Measurements from ENCODE around the gene MRNIP.

MRNIP gene

DNA sequence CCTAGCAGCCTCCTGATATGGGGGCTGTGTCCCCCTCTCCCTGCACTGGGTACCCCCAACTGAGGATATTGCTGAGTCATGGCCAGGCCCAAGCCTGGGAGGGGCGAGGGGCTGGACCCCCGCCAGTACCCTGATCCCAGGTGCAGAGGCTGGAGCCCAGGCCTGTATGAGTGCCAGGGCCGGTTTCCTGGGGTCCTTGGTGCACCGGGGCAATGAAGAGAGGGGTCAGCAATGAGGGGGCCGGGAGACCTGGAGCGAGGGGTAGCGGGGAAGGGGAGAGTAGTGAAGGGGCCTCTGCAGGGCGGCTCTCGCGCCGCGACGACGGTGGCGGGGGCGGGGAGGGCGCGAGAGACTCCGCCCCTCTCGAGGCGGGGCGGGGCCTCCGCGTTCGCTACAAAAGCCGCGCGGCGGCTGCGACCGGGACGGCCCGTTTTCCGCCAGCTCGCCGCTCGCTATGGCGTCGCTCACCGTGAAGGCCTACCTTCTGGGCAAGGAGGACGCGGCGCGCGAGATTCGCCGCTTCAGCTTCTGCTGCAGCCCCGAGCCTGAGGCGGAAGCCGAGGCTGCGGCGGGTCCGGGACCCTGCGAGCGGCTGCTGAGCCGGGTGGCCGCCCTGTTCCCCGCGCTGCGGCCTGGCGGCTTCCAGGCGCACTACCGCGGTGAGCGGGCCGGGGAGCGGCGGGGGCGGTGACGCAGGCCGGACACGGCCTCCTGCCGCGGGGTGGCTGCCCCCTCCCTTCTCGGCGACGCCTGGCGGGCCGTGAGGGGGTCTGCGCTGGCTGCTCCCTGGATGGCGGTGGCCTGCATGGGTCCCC lies 37.9 kb downstream of the MRNIP start, which contains the start of gene SQSTM1:
Gene SQSTM1, plus strand, starts transcription at position 423 of the 815 bp plus-strand sequence. Its CDS starts 32 bp downstream, at position 455.
- Histone ChIP-seq H3K9ac (ENCODE audit: low read length) (peak within 1 kb of the TSS; percentile 88), H3K9me3 (ENCODE audit: insufficient read depth, low read length) (no peaks in the 10 kb centered on the region), H3K4me2 (ENCODE audit: low read depth, low read length, poor library complexity, severe bottlenecking) (peak within 1 kb of the TSS; percentile 76), H4K20me1 (ENCODE audit: low read depth, low read length) (peaks cover 6% of the 10 kb centered on the region), H3K36me3 (ENCODE audit: low read length) (no peaks in the 10 kb centered on the region), H3K9me2 (replicated peaks; ENCODE audit: insufficient read depth, low read length) (no peaks in the 10 kb centered on the region), H3K27ac (ENCODE audit: low read depth, low read length) (peak within 1 kb of the TSS; percentile 68), H3K27me3 (ENCODE audit: low read length) (no peaks in the 10 kb centered on the region), H3K4me3 (ENCODE audit: insufficient read depth, low read length, poor library complexity, severe bottlenecking) (peak within 1 kb of the TSS; percentile 80), H3F3A (ENCODE audit: insufficient read depth) (peaks cover 10% of the 10 kb centered on the region; the same call in 1 of the 2 replicates), H2AFZ (ENCODE audit: low read depth, low read length, severe bottlenecking) (peak within 1 kb of the TSS; percentile 42), H3K79me2 (ENCODE audit: insufficient read depth, low read length) (peaks cover 12% of the 10 kb centered on the region)
- TF ChIP-seq, protein P1, sequence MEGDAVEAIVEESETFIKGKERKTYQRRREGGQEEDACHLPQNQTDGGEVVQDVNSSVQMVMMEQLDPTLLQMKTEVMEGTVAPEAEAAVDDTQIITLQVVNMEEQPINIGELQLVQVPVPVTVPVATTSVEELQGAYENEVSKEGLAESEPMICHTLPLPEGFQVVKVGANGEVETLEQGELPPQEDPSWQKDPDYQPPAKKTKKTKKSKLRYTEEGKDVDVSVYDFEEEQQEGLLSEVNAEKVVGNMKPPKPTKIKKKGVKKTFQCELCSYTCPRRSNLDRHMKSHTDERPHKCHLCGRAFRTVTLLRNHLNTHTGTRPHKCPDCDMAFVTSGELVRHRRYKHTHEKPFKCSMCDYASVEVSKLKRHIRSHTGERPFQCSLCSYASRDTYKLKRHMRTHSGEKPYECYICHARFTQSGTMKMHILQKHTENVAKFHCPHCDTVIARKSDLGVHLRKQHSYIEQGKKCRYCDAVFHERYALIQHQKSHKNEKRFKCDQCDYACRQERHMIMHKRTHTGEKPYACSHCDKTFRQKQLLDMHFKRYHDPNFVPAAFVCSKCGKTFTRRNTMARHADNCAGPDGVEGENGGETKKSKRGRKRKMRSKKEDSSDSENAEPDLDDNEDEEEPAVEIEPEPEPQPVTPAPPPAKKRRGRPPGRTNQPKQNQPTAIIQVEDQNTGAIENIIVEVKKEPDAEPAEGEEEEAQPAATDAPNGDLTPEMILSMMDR (IDR thresholded peaks at IDR 0.05; ENCODE audit: insufficient read depth, low read length, poor library complexity, severe bottlenecking) = no peak
- no peak for TF ChIP-seq EZH2phosphoT487 (conservative IDR thresholded peaks at IDR 0.05; ENCODE audit: low read length)

DNA sequence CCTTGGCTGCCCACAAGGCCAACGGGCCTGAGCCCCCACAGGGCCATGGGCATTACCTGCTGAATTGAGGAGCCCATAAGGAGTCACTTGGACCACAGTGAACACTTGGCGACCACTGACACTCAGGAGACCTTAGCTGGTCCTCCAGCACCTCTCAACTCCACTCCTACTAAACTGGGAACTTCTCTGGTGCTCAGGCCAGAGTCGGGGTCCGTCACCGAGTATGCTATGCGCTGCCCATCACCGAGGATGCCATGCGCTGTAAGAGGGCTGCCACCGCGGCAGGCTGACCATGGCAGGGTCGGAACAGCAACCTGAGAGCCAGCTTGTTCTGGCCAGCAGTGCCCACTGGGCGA lies 38.5 kb downstream of the MRNIP start:
- Histone ChIP-seq H3K9ac (ENCODE audit: low read length) (peak overlapping the region; percentile 88), H3F3A (ENCODE audit: insufficient read depth) (peaks cover 10% of the 10 kb centered on the region; the same call in 1 of the 2 replicates), H3K9me3 (ENCODE audit: insufficient read depth, low read length) (no peaks in the 10 kb centered on the region), H3K9me2 (replicated peaks; ENCODE audit: insufficient read depth, low read length) (no peaks in the 10 kb centered on the region), H2AFZ (ENCODE audit: low read depth, low read length, severe bottlenecking) (peak overlapping the region; percentile 42), H3K27ac (ENCODE audit: low read depth, low read length) (peak overlapping the region; percentile 68), H3K79me2 (ENCODE audit: insufficient read depth, low read length) (peaks cover 12% of the 10 kb centered on the region), H4K20me1 (ENCODE audit: low read depth, low read length) (peaks cover 6% of the 10 kb centered on the region), H3K4me3 (ENCODE audit: insufficient read depth, low read length, poor library complexity, severe bottlenecking) (peak overlapping the region; percentile 80), H3K27me3 (ENCODE audit: low read length) (no peaks in the 10 kb centered on the region), H3K4me2 (ENCODE audit: low read depth, low read length, poor library complexity, severe bottlenecking) (peak overlapping the region; percentile 76), H3K36me3 (ENCODE audit: low read length) (no peaks in the 10 kb centered on the region)
- no peak for TF ChIP-seq EZH2phosphoT487 (conservative IDR thresholded peaks at IDR 0.05; ENCODE audit: low read length)
- TF ChIP-seq, protein P1 (IDR thresholded peaks at IDR 0.05; ENCODE audit: insufficient read depth, low read length, poor library complexity, severe bottlenecking) = no peak

DNA sequence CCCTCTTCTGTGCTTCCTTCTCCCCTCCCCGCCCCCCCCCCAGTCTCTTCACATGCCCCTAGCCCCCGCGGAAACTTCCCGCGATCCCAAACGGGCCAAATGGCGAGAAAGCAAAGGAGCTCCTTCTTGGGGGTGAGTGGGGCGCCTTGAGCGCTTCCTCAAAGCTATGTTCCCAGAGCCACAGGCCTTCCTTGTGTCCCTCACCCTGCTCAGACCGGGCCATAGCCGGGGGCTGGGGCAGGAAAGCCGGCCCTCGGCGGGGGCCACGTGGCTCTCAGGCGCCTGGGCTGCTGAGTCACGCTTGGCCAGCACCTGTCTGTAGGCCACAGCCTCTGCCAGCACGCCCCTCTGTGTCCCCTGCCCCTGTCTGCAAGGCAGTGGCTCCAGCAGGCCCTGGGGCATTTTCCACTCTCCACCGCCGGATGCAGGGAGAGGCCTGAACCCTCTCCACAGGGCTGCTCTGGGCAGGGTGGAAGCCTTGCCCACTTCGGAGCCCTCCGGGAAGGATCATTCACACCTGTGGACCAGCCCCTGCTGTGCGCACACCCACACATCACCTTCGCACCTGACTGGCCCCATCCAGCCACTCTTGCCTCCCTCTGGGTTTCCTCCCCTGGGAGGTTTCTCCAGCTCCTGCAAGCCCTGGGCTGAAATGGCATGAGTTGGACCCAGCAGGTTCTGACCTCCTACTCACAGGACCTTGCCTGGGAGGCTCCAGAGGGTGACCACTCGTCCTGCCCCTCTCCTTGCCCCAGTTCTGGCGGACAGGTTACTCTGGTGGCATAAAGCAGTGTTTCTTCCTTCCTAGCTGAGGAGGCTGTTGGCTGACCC lies 39.1 kb downstream of the MRNIP start:
- Histone ChIP-seq H4K20me1 (ENCODE audit: low read depth, low read length) (peaks cover 6% of the 10 kb centered on the region), H2AFZ (ENCODE audit: low read depth, low read length, severe bottlenecking) (peak overlapping the region; percentile 23), H3K4me3 (ENCODE audit: insufficient read depth, low read length, poor library complexity, severe bottlenecking) (peak overlapping the region; percentile 44), H3K4me2 (ENCODE audit: low read depth, low read length, poor library complexity, severe bottlenecking) (peak overlapping the region; percentile 76), H3K9me3 (ENCODE audit: insufficient read depth, low read length) (no peaks in the 10 kb centered on the region), H3K9ac (ENCODE audit: low read length) (peak overlapping the region; percentile 56), H3K79me2 (ENCODE audit: insufficient read depth, low read length) (peaks cover 12% of the 10 kb centered on the region), H3K27ac (ENCODE audit: low read depth, low read length) (peak overlapping the region; percentile 68), H3F3A (ENCODE audit: insufficient read depth) (peaks cover 10% of the 10 kb centered on the region; the same call in 1 of the 2 replicates), H3K9me2 (replicated peaks; ENCODE audit: insufficient read depth, low read length) (no peaks in the 10 kb centered on the region), H3K27me3 (ENCODE audit: low read length) (no peaks in the 10 kb centered on the region), H3K36me3 (ENCODE audit: low read length) (no peaks in the 10 kb centered on the region)
- no peak for TF ChIP-seq EZH2phosphoT487 (conservative IDR thresholded peaks at IDR 0.05; ENCODE audit: low read length)
- TF ChIP-seq, protein P1 (IDR thresholded peaks at IDR 0.05; ENCODE audit: insufficient read depth, low read length, poor library complexity, severe bottlenecking) = no peak

Measured in SU-DHL-6 (cell line).